Astrocyte (in vitro differentiated cells and primary cell): ENCODE results near the gene TRPM3. TPM values are rescaled to one million over a fixed set of nuclear protein-coding genes. Genes with fewer than 3 reads are reported as not detected.

ENCODE experiments used
- DNase-seq: peaks from one replicate; pipeline ENCODE4 v3.0.0-alpha.2; 2010; ENCODE audit warnings: low read depth
- FAIRE-seq: peaks from 2 replicates; lab custom pipeline; 2011; peaks lifted over from hg19 to GRCh38; lab: Jason Lieb, UNC
- H2AFZ ChIP-seq: 2 replicates; pipeline ENCODE4 v1.6.0; 2012; ENCODE audit warnings: low read depth, low read length, inconsistent platforms
- H3K27ac ChIP-seq: 2 replicates; pipeline ENCODE4 v1.5.1; 2011; ENCODE audit warnings: low read depth, low read length, inconsistent platforms
- H3K27me3 ChIP-seq: 2 replicates; pipeline ENCODE4 v1.6.0; 2011; ENCODE audit warnings: low read length, inconsistent platforms; ENCODE audit not compliant: insufficient read depth
- H3K36me3 ChIP-seq: 2 replicates; pipeline ENCODE4 v1.5.1; 2011; ENCODE audit warnings: low read length, inconsistent platforms; ENCODE audit not compliant: insufficient read depth
- H3K4me1 ChIP-seq: 2 replicates; pipeline ENCODE4 v1.5.1; 2011; ENCODE audit warnings: low read length, inconsistent platforms; ENCODE audit not compliant: insufficient read depth
- H3K4me2 ChIP-seq: 2 replicates; pipeline ENCODE4 v1.6.0; 2012; ENCODE audit warnings: low read length, inconsistent platforms
- H3K4me3 ChIP-seq: 2 replicates; pipeline ENCODE4 v1.5.1; 2011; ENCODE audit warnings: low read depth, mild to moderate bottlenecking, low read length, inconsistent platforms; ENCODE audit not compliant: insufficient read depth
- H3K79me2 ChIP-seq: 2 replicates; pipeline ENCODE4 v1.6.0; 2012; ENCODE audit warnings: mild to moderate bottlenecking, low read length, inconsistent platforms; ENCODE audit not compliant: insufficient read depth
- H3K9ac ChIP-seq: 2 replicates; pipeline ENCODE4 v1.6.0; 2012; ENCODE audit warnings: mild to moderate bottlenecking, low read length, inconsistent platforms
- H3K9me3 ChIP-seq: 2 replicates; pipeline ENCODE4 v1.5.1; 2012; ENCODE audit warnings: low read depth, mild to moderate bottlenecking, low read length, inconsistent platforms; ENCODE audit not compliant: insufficient read depth
- H4K20me1 ChIP-seq: 2 replicates; pipeline ENCODE4 v1.6.0; 2012; ENCODE audit warnings: low read length, inconsistent platforms; ENCODE audit not compliant: insufficient read depth
- H3K27ac Mint-ChIP-seq: one replicate; pipeline ENCODE4 v1.8.0; 2021; ENCODE audit warnings: mild to moderate bottlenecking, mixed read lengths; ENCODE audit not compliant: unreplicated experiment
- H3K27me3 Mint-ChIP-seq: one replicate; pipeline ENCODE4 v1.8.0; 2021; ENCODE audit warnings: low read depth, mixed read lengths; ENCODE audit not compliant: unreplicated experiment
- H3K36me3 Mint-ChIP-seq: one replicate; pipeline ENCODE4 v1.8.0; 2021; ENCODE audit warnings: low read depth, mixed read lengths; ENCODE audit not compliant: unreplicated experiment
- H3K4me1 Mint-ChIP-seq: one replicate; pipeline ENCODE4 v1.8.0; 2021; ENCODE audit warnings: low read depth, mixed read lengths; ENCODE audit not compliant: unreplicated experiment
- H3K4me3 Mint-ChIP-seq: one replicate; pipeline ENCODE4 v1.8.0; 2021; ENCODE audit warnings: mild to moderate bottlenecking, moderate library complexity, mixed read lengths; ENCODE audit not compliant: unreplicated experiment
- H3K9me3 Mint-ChIP-seq: one replicate; pipeline ENCODE4 v1.8.0; 2021; ENCODE audit warnings: mild to moderate bottlenecking, mixed read lengths; ENCODE audit not compliant: unreplicated experiment
- CTCF ChIP-seq: IDR thresholded peaks from 2 replicates; pipeline ENCODE4 v1.5.1; 2011; ENCODE audit warnings: low read depth, mild to moderate bottlenecking, inconsistent platforms, low read length, moderate library complexity; ENCODE audit not compliant: insufficient read depth
- EZH2 ChIP-seq: IDR thresholded peaks from 2 replicates; pipeline ENCODE4 v1.6.1; 2012; ENCODE audit warnings: mild to moderate bottlenecking, low read length, inconsistent platforms; ENCODE audit not compliant: insufficient read depth
- total RNA-seq: library from RNA; stranded (reverse); gene quantifications from 2 replicates; pipeline ENCODE4 v1.2.1, GENCODE V29; 2021

Gene TRPM3
- total RNA-seq, 1 donor from 2014 or later, result 0.14 TPM

DNA sequence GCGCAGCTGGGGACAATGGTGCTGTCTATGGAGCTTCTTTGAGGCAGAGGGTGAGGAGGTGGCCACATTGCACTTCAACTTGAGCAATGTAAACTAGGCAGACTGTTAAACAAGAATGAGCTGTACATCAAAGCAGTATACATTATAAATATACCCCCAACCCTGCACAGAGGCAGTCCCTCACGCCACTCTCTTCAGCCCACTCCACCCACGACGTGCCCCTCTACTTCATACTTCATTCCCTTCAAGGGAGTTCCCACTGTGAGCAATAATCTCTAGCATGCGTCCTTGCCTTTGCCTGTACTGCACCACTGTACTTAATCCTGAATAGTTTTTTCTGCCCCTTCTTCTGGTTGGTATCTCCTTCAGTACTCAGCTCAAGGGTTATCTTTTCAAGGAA, 14.4 kb downstream of the TRPM3 start:
- H3K9me3 ChIP-seq, result no peaks in the 10 kb centered on the region
- H3K4me1 ChIP-seq, result no peaks in the 10 kb centered on the region
- no peak overlapping the region for H3K4me3 Mint-ChIP-seq
- H3K4me2 ChIP-seq, result no peak overlapping the region
- no peak overlapping the region for H3K9ac ChIP-seq
- no peaks in the 10 kb centered on the region for H3K9me3 Mint-ChIP-seq
- H3K27ac ChIP-seq, result no peak overlapping the region
- no peaks in the 10 kb centered on the region for H3K36me3 ChIP-seq
- no peaks in the 10 kb centered on the region for H3K79me2 ChIP-seq
- H3K27me3 Mint-ChIP-seq, result no peaks in the 10 kb centered on the region
- no peaks in the 10 kb centered on the region for H3K4me1 Mint-ChIP-seq
- no peaks in the 10 kb centered on the region for H3K27me3 ChIP-seq
- H2AFZ ChIP-seq, result no peak overlapping the region
- no peak for TF ChIP-seq CTCF
- TF ChIP-seq EZH2, result no peak
- H3K4me3 ChIP-seq, result no peak overlapping the region
- DNase-seq, result no peak
- no peak overlapping the region for H3K27ac Mint-ChIP-seq
- no peaks in the 10 kb centered on the region for H3K36me3 Mint-ChIP-seq
- no peaks in the 10 kb centered on the region for H4K20me1 ChIP-seq
- no peak for FAIRE-seq

GRCh38 chr9:71105192-71105591, 16.2 kb downstream of the TRPM3 start:
- no peak overlapping the region for H2AFZ ChIP-seq
- H3K27ac ChIP-seq, result no peak overlapping the region

More at GRCh38 chr9:71105192-71105591, 16.2 kb downstream of the TRPM3 start:
- H3K36me3 Mint-ChIP-seq, result no peaks in the 10 kb centered on the region
- DNase-seq (no peak), FAIRE-seq (no peak)
- H3K9me3 Mint-ChIP-seq, result no peaks in the 10 kb centered on the region
- Histone ChIP-seq H3K36me3 (no peaks in the 10 kb centered on the region), H4K20me1 (no peaks in the 10 kb centered on the region), H3K9me3 (no peaks in the 10 kb centered on the region), H3K4me2 (no peak overlapping the region), H3K4me1 (no peaks in the 10 kb centered on the region), H3K27me3 (no peaks in the 10 kb centered on the region), H3K4me3 (no peak overlapping the region), H3K9ac (no peak overlapping the region), H3K79me2 (no peaks in the 10 kb centered on the region)
- no peak overlapping the region for H3K27ac Mint-ChIP-seq
- H3K27me3 Mint-ChIP-seq, result no peaks in the 10 kb centered on the region
- H3K4me3 Mint-ChIP-seq, result no peak overlapping the region
- no peak for TF ChIP-seq EZH2
- no peak for TF ChIP-seq CTCF
- no peaks in the 10 kb centered on the region for H3K4me1 Mint-ChIP-seq
